Suprapubic skin (tissue), 4 donors: ENCODE data around the gene SLC22A23. TPM values are rescaled to one million over a fixed set of nuclear protein-coding genes. Genes with fewer than 3 reads are reported as not detected.

Experiments
- DNase-seq, 2 donors: peaks; one replicate each; pipeline ENCODE4 v3.0.0-alpha.2; 2019; ENCODE audit warnings: low spot score in 2 of 2
- H3K27ac ChIP-seq: fragments of 200-600 bp; sonication (generic); one replicate; pipeline ENCODE4 v1.5.1; 2019
- H3K27me3 ChIP-seq: fragments of 200-600 bp; sonication (generic); one replicate; pipeline ENCODE4 v1.5.1; 2019
- H3K36me3 ChIP-seq: fragments of 200-600 bp; sonication (generic); one replicate; pipeline ENCODE4 v1.5.1; 2019
- H3K4me1 ChIP-seq: fragments of 200-600 bp; sonication (generic); one replicate; pipeline ENCODE4 v1.5.1; 2019
- H3K4me3 ChIP-seq: fragments of 200-600 bp; sonication (generic); one replicate; pipeline ENCODE4 v1.5.1; 2019; ENCODE audit warnings: mild to moderate bottlenecking
- H3K9me3 ChIP-seq: fragments of 200-600 bp; sonication (generic); one replicate; pipeline ENCODE4 v1.5.1; 2019
- CTCF ChIP-seq, 2 donors: fragments of 200-600 bp in 1 of 2; fragments of 450-650 bp in 1 of 2; sonication (generic) in 1 of 2; IDR thresholded peaks; one replicate each; pipeline ENCODE4 v1.5.1; 2016 to 2019; ENCODE audit warnings: antibody characterized with exemption in 2 of 2, mild to moderate bottlenecking in 1 of 2, moderate library complexity in 1 of 2
- EP300 ChIP-seq: sonication (generic); formaldehyde crosslinking; IDR thresholded peaks from one replicate; pipeline ENCODE4 v1.6.1; 2017; ENCODE audit warnings: antibody characterized with exemption
- POLR2A ChIP-seq, 2 donors: fragments of 450-650 bp; IDR thresholded peaks; one replicate each; pipeline ENCODE4 v1.6.1; 2017; ENCODE audit warnings: antibody characterized with exemption in 2 of 2, mild to moderate bottlenecking in 2 of 2, moderate library complexity in 2 of 2
- POLR2AphosphoS5 ChIP-seq, 3 donors: sonication (generic); formaldehyde crosslinking; IDR thresholded peaks; one replicate each; pipeline ENCODE4 v1.6.1; 2017; ENCODE audit warnings: antibody characterized with exemption in 3 of 3
- WGBS: methylation state at CpG from one replicate; pipeline ENCODE4 v1.1.5; 2018; 5-methylcytosine and 5-hydroxymethylcytosine counted together
- total RNA-seq, 4 donors: library from RNA; depleted of rRNA; stranded (reverse); fragments of >200 nt; gene quantifications; one replicate each; pipeline ENCODE4 v1.1.0, GENCODE V29; 2016

The SLC22A23 gene
- total RNA-seq, 4 donors from 2014 or later = 38.2 to 59.8 (median 48.1) TPM

DNA sequence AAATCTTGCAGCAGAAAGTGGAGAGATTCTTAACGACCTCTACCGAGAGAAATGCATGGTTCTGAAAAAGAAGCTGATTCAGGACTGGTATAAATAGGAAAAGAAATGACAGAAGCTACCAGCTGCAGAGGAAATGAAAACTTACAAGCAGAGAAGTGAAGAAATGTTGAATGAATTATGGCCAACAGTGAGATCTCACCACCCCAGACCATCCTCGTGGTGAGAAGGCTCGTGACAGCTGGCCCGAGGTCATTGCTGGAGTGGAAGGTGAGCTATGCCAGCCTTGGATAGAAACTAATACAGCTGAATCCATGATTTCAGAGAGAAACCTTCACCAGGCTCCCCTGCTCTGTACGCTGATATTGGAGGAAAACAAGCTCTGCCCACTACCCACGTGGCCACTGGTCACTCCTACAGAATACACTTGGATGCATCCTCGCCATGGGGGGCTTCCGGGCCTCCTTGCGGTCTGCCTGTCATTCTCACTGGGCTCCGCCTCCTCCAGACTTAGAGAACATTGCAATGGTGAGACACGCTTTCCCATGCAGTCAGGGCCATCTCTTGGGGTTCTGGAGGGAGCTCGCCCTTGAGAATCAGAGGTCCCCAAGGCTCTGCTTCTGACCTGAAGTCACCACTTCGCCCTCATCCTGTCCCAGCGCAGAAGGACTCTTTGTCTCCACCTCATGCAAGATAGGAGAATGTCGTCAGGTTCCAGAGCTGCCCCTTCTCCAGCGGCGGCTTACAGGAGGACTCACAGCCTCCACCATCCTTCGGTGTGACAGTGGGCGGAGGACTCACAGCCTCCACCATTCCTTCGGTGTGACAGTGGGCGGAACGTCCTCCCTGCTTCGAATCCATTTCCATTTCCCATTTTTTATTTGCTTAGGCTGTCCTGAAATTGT, 218.8 kb downstream of the SLC22A23 start:
- TF ChIP-seq CTCF (IDR thresholded peaks at IDR 0.05) = no peak
- TF ChIP-seq POLR2AphosphoS5 (IDR thresholded peaks at IDR 0.05) = no peak
- no peak for TF ChIP-seq POLR2A (IDR thresholded peaks at IDR 0.05)
- Histone ChIP-seq H3K27me3 (no peaks in the 10 kb centered on the region), H3K27ac (no peak overlapping the region), H3K4me1 (no peaks in the 10 kb centered on the region), H3K4me3 (no peak overlapping the region), H3K9me3 (no peaks in the 10 kb centered on the region), H3K36me3 (no peaks in the 10 kb centered on the region)
- WGBS = 79% methylated on average over 18 of the region's 24 CpGs
- DNase-seq = no peak

DNA sequence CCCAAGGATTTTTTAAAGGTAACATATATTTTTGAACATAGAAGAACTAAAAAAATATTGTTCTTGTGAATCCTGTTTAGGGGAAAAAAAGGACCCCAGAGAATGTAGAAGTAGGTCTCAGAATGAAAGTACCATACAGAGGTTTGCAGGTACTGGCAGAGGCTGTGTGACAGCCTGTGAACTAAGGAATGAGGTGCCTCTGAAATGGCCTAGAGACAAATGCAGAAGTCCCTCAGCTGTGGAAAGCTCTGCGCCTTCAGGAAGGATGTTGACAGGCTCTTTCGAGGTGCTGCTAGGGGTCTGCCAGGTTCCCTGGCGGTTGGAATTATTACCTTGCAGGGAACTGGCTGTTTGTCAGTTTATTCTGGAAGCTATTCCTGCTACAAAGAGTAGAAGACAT, 220.8 kb downstream of the SLC22A23 start:
- Histone ChIP-seq H3K4me1 (peaks cover 11% of the 10 kb centered on the region), H3K27ac (no peak overlapping the region), H3K27me3 (peaks cover 16% of the 10 kb centered on the region), H3K36me3 (no peaks in the 10 kb centered on the region), H3K9me3 (no peaks in the 10 kb centered on the region), H3K4me3 (no peak overlapping the region)
- WGBS = 60% methylated on average over 3 of the region's 3 CpGs
- TF ChIP-seq POLR2AphosphoS5 (IDR thresholded peaks at IDR 0.05) (no peak), CTCF (IDR thresholded peaks at IDR 0.05) (no peak), EP300 (no peak), POLR2A (IDR thresholded peaks at IDR 0.05) (no peak)
- DNase-seq = no peak

DNA sequence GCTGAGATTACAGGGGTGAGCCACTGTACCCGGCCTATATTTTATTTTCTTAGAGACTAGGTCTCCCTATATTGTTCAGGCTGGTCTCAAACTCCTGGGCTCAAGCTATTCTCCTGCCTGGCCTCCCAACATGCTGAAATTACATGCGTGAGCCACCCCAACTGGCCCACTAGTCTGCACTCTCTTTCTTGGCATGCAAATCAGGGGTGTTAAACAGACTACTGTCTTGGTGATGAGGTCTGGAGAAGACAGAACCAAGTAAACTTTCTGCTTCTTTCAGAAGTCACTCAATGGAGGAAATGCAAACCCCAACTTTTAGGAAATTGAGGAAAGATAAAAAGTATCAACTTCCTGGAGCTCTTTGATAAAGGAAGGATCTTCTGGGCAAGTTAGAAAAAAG, 221.4 kb downstream of the SLC22A23 start:
- Histone ChIP-seq H3K4me3 (no peak overlapping the region), H3K27me3 (peaks cover 19% of the 10 kb centered on the region), H3K9me3 (no peaks in the 10 kb centered on the region), H3K4me1 (peaks cover 16% of the 10 kb centered on the region), H3K27ac (no peak overlapping the region), H3K36me3 (no peaks in the 10 kb centered on the region)
- 100% methylated on average over 2 of the region's 2 CpGs for WGBS
- DNase-seq = no peak
- no peak for TF ChIP-seq CTCF (IDR thresholded peaks at IDR 0.05)
- TF ChIP-seq POLR2A (IDR thresholded peaks at IDR 0.05) = no peak

GRCh38 chr6:3233904-3234303, 222.9 kb downstream of the SLC22A23 start:
- WGBS = 77% methylated on average over 3 of the region's 3 CpGs
- Histone ChIP-seq H3K27ac (no peak overlapping the region), H3K4me3 (no peak overlapping the region), H3K36me3 (no peaks in the 10 kb centered on the region), H3K9me3 (no peaks in the 10 kb centered on the region), H3K27me3 (peaks cover 35% of the 10 kb centered on the region), H3K4me1 (peaks cover 32% of the 10 kb centered on the region)
- DNase-seq = no peak
- no peak for TF ChIP-seq POLR2AphosphoS5 (IDR thresholded peaks at IDR 0.05)
- no peak for TF ChIP-seq POLR2A (IDR thresholded peaks at IDR 0.05)
- no peak for TF ChIP-seq EP300
- no peak for TF ChIP-seq CTCF (IDR thresholded peaks at IDR 0.05)

- peaks cover 40% of the 10 kb centered on the region for H3K27me3 ChIP-seq
- H3K4me1 ChIP-seq = peaks cover 38% of the 10 kb centered on the region
- WGBS = 83% methylated on average over 3 of the region's 3 CpGs
- DNase-seq = no peak
- TF ChIP-seq EP300 (no peak), POLR2A (IDR thresholded peaks at IDR 0.05) (no peak), CTCF (IDR thresholded peaks at IDR 0.05) (no peak), POLR2AphosphoS5 (IDR thresholded peaks at IDR 0.05) (no peak)
- no peaks in the 10 kb centered on the region for H3K9me3 ChIP-seq
- no peak overlapping the region for H3K4me3 ChIP-seq
- H3K27ac ChIP-seq = no peak overlapping the region
- H3K36me3 ChIP-seq = no peaks in the 10 kb centered on the region
Observed at GRCh38 chr6:3233321-3233720, 223.5 kb downstream of the SLC22A23 start.
